ENCODE results near the gene SMG9.

The SMG9 gene, protein sequence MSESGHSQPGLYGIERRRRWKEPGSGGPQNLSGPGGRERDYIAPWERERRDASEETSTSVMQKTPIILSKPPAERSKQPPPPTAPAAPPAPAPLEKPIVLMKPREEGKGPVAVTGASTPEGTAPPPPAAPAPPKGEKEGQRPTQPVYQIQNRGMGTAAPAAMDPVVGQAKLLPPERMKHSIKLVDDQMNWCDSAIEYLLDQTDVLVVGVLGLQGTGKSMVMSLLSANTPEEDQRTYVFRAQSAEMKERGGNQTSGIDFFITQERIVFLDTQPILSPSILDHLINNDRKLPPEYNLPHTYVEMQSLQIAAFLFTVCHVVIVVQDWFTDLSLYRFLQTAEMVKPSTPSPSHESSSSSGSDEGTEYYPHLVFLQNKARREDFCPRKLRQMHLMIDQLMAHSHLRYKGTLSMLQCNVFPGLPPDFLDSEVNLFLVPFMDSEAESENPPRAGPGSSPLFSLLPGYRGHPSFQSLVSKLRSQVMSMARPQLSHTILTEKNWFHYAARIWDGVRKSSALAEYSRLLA

DNA sequence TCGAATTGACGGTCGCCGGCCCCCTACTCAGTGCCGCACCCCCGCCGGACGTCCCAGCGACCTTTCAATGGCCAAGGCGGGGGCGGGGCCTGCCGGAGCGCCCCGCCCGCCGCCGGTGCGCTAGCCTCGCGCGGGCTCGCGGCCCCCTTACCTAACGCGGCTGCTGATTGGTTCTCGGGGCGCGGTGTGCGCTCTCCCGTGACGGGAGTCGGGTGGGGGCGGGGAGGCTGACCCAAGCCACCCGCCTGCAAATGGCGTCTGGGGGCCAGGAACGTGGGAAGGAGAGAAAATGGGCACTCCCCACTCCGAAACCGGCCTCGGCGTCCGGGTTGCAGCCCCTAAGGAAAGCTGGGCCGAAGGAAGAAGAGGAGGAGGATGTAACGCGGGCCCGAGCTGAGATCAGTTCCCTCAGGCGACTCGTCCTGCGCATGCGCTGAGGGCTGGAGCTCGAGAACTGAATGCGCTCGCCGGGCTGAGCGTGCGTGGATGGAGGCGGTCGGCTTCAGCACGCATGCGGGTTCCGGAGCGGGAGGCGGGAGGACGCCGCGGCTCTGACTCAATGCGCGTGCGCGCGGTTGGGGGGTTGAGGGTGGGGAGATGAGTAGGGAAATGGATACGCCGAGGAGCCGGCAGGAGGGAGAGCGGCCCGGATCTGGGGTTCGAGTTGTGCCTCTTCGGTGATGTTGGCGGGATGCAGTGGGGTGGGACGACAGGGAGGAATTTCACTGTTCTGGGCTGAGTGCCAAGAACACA lies at the start of gene SMG9:
Gene SMG9, minus strand, starts transcription at position 460 of the 753 bp plus-strand sequence. CDS start 4,221 bp downstream, outside the sequence.
- peak; percentile 95 for DNase-seq

DNA sequence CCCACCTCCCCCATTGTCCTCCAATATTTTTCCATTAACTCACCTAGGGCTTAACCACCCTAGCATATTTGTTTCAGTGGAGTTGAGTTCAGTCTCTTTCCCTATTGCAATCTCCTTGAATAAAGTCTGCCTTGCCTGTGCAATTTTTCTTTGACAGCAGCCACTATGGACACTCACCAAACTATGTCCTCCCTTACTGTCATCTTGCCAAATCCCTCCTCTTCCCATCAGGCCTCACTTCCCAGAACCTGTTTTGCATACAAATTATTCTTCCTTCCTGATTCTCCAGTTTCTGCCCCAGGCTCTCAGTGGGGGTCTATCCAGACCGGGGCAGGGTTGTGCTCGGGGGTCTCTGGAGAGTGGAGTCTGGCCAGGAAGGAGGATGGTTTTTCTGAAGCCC lies 49.7 kb upstream of the SMG9 start:
- DNase-seq: no peak

DNA sequence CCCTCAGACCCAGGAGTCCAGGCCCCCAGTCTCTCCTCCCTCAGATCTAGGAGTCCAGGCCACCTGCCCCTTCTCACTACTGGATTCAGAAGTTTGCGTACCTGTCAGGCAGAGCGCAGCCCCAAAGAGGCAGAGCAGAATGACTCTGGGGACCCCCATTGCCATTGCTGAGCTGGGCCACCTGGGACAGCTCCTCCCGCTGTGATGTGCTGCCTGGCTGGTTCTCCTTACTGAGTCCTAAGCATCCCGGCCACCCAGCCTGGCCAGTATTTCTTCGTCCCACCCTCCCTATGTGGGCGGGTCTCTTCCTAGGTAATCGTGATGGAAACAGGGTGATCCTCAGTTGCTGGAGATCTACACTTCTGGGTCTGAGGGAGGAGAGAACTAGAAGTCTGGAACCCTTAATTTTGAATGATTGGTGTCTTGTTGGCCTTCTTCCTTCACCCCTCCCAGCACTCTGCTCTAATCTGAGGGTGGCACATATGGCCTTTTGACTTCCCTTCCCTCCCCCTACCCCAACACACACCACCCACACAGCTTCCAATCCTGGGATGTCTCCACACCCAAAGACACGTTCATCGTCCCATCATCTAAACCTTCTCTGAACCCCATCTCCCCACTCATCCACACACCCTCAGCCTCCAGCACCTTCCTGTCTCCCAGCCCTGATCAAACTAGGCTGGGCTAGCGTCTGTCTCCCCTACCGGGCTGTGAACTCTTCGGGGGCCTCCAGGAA lies 47.6 kb upstream of the SMG9 start, which contains the start of gene LYPD5:
Gene LYPD5, minus strand, starts transcription at position 232 of the 736 bp plus-strand sequence. Its CDS starts 67 bp downstream, at position 165.
- no peak for DNase-seq

DNA sequence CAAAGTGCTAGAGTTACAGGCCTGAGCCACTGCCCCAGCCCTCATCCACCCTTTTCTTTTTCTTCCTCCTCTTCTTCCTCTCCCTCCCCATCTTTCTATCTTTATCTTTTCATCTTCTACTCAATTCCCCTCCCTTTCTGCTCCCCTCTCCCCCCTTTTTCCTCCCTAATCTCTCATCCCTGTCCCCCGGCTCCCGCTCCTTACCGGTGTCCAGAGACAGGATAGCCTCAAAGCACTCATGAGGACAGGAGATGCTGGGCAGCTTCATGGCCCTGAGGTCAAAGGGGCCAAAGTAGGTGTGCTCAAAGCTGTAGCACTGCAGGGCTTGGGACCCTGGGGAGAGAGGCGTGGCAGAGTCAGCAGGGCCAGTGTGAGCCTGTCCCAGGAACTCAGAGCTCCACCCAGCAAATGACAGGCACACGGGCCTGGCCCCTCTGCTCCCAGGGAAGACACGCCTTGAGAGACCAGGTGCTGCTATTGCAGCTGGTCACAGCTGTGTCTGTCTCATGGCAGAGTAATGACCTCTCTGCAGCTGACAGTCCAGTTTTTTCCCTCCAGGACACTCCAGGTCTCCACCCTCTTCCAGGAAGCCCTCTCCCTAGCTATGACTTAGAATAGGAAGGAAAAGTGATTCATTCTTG lies 44.9 kb upstream of the SMG9 start:
- no peak for DNase-seq

DNA sequence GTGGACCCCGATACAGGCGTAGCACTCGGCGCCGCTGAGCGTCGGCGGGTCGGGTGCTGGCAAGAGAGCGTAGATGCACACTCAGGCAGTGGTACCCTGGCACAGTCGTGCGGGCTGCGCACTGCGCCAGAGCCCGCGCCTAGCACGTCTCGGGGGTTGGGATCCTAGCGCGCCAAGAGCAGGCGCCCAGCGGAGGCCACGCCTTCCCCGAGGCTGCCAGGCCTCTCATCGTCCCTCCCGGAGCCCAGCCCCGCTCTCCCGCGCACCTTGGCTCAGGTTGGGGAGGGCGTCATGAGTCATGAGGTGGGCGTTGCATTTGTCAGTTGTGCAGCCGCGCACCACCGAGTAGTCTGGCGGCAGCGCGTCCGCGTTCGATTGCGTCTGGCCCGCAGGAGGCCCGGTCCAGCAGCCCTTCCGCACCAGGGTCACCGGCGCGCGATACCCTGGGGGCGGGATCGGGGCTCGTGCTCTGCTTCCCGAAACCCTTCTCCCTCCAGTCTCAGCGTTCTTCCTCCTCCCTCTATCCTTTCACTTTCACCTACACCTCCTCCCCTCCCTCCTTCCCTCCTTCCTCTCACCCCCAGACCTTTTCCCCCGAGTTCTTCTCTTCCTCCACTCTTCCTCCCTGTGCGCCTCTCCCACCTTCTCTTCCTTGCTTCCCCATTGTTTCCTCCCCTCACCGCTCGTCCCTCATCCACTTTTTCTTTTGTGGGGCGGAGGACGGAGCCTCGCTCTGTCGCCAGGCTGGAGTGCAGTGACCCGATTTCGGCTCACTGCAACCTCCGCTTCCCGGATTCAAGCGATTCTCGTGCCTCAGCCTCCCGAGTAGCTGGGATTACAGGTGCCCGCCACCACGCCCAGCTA lies 44.0 kb upstream of the SMG9 start:
- peak; percentile 86 for DNase-seq

DNA sequence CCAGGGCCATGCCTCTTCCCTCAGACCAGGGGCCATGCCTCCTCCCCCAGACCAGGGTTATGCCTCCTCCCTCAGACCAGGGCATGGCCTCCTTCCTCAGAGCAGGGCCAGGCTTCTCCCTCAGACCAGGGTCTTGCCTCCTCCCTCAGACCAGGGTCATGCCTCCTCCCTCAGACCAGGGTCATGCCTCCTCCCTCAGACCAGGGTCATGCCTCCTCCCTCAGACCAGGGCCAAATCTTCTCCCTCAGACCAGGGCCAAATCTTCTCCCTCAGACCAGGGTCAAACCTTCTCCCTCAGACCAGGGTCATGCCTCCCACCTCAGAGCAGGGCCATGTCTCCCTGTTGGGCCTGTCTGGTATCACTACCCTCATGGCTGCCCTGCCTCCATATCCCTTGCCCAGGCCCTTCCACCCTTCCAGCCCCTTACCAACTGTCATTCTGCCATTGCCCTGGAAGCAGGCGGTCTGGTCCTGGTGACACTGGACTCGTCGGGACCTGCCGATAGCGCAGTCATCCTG lies 43.3 kb upstream of the SMG9 start:
- DNase-seq: no peak

DNA sequence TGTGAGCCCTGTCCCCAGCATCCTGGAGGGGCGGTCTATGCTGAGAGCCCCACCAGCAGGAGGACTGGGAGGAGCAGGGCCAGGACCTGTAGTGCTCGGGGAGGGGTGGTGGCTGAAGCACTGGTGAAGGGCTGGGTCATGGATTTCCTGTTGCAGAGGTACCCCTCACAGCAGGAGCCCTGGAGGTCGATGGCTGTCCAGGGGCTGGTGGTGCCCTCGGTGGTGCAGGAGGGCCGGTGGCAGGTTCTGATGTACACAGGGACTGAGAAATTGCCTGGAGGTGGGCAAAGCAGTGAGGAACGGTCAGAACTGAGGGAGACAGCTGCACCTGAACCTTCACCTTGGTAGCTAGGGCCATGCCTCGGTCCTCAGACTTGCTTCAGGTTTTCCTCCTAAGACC lies 42.8 kb upstream of the SMG9 start:
- DNase-seq: no peak

DNA sequence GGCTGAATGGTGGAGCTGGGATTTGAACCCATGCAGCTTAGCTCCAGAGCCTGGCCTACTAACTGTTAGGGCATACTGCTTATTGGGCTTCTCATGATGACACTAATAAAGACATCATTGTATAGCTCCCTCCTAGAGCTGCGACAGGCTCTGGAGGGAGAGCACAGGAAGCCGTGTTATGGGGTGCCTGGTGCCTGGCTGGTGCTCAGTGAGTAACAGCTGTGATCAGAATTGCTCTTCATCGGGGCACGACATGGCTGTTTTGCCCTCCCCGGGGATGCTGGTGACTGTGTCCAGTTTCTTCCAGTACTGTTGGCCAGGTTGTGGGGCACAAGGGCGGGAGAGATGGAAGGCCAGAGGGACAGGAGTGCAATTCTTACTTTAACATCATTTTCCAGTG lies 42.4 kb upstream of the SMG9 start:
- no peak for DNase-seq

DNA sequence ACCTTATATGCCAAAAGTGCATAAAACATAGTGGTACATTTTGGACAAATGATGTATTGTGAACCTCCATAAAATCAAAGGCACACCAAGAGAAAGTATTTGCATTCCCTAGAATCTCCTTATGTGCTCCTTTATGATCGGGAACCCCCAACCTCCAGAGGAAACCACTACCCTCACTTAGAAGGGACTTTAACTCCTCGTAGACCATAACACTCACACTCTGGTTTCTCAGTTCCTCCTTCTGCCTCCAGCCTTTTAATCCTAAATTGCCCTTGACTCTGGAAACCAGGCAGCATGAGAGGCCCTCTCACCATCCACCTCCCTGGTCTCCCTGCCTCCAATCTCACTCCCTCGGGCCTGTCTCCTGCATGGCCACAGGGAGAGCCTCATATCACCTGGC lies 35.8 kb upstream of the SMG9 start:
- no peak for DNase-seq

DNA sequence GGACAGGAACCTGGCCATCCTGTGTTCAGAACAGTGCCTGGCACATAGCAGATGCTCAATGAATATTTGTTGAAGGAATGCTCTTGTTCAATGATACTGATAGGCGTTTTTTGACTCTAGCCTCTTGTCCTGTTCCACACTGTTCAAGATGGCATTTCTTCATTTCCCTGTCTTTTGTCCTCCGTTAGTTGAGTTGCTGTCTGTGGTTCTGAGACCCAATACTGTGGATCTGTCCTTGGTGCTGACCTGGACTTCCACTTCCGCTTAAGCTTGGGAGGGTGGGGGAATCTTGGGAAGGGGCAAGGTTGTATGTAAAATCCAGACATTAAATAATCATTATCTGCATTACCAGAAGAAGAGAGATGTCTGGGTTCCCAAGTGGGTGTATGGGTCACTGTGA lies 34.3 kb upstream of the SMG9 start:
- DNase-seq: no peak

DNA sequence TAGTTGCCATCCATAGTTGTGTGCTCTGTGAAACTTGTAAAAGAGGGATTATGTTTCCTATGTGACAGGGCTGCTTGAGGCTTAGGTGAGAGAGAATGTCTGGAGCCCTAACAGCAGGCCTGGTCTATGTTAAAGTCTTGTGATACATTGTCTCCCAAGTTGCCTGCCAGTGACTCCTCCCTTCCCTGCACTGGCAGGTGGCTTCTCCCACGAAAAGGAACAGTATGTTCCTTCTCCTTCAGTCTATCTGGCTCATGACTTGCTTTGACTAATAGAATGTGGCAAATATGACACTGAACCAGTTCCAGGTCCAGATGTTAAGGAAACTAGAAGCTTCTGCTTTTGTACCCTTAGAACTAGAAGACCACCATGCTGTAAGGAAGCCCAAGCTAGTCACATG lies 31.9 kb upstream of the SMG9 start:
- no peak for DNase-seq

DNA sequence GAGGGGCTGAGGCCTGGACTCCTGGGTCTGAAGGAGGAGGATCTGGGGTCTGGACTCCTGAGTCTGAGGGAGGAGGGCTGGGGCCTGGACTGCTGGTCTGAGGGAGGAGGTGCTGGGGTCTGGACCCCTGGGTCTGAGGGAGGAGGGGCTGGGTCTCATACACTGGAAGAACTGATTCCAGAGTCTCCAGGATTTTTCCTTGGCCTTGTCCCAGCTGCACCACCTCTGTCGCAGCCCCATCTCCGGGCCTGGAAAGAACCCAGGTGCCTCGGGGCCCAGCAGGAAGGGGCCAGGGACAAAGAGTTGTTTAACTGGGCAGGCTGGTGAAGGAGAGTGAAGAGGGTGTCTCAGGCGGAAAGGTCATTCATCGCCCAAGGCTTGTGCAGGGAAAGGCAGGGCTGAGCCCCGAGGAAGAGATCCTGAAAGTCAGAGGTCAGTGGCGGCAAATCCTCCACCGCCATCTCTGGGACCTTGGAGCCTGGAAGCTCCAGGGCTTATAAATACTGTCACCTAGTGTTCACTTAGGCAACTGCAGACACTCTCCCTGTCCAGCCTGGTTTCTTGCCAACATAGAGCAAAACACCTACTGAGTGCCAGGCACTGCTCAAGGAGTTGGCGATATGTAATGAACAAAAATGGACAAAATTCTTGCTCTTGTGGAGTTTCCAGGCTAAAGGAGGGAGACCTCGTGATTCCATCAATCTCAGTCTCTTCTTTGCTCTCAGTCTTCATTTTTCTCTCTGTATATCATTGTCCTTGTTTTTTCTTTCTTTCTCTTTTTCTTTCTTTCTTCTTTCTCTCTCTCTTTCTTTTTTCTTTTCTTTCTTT lies 30.4 kb upstream of the SMG9 start:
- peak; percentile 57 for DNase-seq

DNA sequence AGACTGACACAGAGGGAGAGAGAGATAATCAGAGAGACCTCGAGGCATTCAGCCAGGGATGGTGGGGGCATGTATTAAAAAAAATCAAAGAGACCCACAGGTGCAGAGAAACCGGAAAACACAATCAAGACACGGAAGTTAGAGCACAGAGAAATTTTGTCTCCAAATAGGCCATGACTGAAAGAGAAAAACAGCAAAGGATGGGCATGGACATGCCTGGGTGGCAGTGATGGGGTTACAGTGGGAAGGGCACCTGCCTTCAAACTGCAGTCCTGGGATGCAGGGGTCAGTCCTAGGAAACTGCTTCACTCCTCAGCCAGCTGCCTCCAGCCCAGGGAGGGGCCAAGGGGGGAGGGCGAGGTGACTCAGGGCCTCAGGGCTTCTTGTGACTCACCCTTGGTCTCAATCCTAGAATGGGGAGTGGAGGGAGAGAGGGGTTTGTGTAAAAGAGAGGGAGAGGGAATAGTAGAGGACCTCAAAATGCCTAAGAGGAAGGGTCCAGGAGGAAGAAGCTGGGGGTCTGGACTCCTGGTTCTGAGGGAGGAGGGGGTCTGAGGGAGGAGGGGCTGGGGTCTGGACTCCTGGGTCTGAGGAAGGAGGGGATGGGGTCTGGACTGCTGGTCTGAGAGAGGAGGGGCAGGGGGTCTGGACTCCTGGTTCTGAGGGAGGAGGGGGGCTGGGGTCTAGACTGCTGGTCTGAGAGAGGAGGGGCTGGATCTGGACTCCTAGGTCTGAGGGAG lies 29.6 kb upstream of the SMG9 start:
- DNase-seq: no peak

DNA sequence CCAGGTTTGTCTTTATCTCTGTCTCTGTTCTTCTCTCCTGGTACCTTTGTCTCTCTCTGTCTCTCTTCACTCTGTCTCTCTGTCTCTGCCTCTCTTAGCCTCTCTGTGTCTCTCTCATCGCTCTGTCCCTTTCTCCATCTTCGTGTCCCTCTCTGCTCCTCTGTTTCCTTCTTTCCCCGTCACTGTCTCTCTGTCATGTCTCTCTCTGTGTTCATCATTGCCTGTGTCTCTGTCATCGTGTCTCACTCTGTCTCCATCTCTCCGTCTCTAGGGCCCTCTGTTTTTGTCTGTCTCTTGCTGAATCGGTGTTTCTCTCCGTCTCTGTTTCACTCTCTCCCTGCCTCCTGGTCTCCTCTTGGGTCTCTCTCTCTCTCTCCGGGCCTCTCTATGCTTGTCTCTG lies 28.9 kb upstream of the SMG9 start:
- no peak for DNase-seq

DNA sequence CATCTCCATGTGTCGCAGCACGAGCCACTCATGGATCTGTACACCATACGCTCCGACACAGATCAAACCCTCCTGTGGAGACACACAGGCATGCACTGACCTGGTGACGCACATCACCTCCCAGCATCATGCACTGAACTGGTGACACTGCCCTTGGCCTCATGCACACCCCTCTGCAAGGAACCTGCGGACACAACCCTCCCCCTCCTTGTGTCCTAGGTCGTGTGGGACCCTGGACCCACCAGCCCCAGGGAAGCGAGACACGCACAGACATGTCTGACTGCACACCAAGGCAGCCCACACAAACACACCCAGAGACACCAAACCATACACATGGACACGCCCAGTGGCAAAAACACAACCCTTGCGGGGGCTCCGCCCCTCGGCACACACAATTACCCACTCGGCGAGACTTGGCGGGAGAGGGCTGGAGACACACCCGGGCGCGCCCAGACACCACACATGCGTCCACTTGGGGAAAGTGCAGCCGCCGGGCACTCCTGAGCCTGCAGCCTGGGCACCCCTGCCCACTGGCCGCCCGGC lies 28.0 kb upstream of the SMG9 start:
- no peak for DNase-seq

DNA sequence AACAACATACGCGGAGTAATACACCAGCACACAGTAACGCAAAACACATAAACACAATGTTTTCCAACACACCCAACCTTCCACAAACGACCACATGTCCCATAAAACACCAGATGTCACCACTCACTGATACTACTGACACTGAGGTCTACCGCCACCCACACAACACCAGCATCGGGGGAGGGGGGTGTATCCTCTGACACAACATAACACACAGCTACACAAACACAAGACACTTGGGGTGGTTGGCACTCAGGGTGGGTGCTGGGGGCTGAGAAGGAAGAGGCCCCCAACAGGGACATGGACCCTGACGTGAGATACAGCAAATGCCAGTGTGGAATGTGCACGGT lies 27.5 kb upstream of the SMG9 start:
- no peak for DNase-seq

DNA sequence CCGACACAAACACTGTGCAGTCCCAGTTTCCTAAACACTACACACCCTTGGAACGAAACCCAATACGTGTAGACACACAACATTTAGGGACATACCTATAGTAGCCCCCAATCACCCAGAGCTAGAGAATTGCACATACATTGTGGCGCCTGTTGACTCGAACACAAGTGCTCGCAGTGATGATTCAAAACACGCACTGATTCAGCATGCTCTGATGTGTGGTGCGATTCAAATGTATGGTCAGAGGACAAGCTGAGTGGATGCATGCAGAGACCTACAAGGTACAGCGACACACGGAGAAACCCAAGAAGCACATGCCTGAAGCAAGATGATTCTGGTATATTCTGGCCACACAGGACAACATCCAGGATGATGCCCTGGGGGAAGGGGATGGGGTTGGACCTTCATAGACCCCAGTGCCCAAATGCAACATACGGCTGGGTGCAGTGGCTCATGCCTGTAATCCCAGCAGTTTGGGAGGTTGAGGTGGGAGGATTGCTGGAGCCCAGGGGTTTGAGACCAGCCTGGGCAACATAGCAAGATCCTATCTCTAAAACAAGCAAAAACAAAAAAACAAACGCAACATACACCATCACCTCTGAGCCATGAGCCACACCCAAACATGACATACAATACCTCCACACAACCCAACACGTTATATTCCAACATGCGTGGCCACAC lies 27.0 kb upstream of the SMG9 start:
- no peak for DNase-seq

DNA sequence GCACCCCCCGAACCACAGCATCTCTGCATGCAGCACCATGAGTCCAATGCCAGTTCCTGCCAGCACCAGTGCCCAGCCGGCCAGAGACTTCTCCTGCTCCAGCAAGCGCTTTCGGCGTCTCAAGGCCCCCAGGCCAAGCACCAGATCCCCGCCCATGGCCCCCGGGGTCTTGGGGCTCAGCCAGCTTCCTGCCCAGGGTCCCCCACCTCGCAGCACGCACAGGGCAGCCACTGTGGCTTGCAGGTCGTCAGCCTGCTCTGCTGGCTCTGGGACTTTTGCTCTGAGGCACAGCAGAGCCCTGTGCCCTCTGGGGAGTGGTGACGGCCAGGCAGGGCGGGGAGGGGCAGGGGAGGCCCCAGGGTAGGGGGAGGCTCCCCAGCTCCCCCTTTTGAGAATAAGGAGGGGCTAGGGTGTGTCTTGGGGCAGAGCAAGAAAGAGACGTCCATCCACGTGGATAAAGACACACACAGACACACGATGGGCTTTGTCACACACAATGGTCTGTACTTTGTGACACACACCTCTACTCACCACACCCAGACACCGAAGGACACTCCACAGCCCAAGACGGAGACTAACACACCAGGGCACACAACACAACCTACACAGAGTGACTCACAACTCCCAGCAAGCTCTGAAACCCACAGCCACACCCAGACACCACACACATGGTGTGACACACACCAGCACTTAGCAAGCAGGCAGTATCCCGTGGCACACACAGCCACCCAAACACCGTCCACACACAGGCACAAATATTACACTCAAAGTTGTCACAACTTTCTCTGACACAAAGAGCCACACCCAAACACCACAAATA lies 26.2 kb upstream of the SMG9 start, which contains the start of gene KCNN4:
Gene KCNN4, minus strand, starts transcription at position 268 of the 820 bp plus-strand sequence. Its CDS starts 112 bp downstream, at position 156.
- DNase-seq: peak; percentile 69
